Right lung (tissue), 5 donors: ENCODE measurements around the gene AK9. TPM values are rescaled to one million over a fixed set of nuclear protein-coding genes. Genes with fewer than 3 reads are reported as not detected.
A peak's percentile ranks its signal among the peaks of the same experiment; 100 is the strongest.

Experiments used
- DNase-seq, 2 donors: peaks; one replicate each; pipeline ENCODE4 v3.0.0-alpha.2; 2013
- polyA plus RNA-seq, 5 donors: library from polyadenylated mRNA; unstranded; fragments of 120-200 nt; gene quantifications; one replicate each; pipeline versions ENCODE4 v1.2.1 to v1.2.3, GENCODE V29; 2013; ENCODE audit warnings: inconsistent platforms in 1 of 5, low replicate concordance in 1 of 5; ENCODE audit not compliant: insufficient read length in 5 of 5, insufficient read depth in 1 of 5

AK9 gene
- polyA plus RNA-seq, 5 donors = 11.5 to 18.0 (median 16.1) TPM

DNA sequence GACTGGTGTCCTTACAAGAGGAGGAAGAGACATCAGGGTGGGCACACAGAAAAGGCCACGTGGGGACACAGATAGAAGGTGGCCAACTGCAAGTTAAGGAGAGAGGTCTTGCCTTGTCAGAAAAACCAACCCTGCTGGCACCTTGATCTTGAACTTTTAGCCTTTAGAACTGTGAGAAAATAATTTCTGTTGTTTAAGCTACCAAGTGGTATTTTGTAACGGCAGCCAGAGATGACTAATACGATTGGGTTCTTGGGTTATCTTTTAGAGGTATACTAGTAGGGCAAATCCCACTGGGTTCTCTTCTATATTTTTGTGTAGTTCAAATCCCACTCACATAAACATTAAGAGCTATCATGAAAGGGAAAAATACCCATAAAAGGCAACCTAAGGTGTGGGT lies 176.1 kb downstream of the AK9 start:
- no peak for DNase-seq

DNA sequence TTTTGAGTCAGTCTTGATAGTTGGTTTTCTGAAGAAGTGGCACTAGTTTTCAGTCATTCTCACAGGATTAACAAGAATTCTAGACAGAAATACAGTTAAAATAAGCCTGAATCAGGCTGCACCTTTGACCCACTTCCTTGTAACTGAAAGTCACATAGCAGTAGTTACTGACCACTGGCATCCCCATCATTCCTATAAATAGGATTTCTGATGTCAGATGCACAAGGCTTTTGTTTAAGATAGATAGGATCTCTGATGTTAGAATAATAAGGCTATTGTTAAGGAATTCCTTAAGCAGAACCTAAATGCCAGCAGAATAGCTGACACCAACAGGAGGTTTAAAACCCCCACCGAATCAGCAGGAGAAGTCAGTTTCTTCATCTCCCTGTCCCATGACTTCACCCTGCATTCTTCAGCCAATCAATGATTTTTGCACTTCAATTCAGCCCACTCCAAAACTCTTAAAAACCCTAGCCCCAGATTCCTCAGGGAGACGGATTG lies 177.4 kb downstream of the AK9 start:
- DNase-seq = no peak

DNA sequence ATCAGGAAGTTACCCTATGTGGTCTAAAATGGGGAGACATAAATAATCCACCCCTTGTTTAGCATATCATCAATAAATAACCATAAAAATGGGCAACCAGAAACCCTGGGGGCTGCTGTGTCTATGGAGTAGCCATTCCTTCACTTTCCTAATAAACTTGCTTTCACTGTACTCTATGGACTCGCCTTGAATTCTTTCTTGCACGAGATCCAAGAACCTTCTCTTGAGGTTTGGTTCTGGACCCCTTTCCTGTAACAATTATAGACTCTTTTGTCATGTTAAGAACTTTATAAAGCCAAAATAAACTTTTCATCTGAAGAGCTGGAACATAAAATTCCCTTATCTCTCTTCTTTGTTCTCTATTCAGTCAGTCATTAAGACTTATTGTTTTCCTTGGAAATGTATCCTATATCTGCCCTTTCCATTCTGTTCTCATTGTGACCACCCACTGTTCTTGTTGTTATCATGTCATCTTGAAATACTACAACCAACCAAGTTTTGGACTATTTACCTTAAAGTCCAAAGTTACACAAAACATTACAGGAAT lies 178.7 kb downstream of the AK9 start:
- no peak for DNase-seq

DNA sequence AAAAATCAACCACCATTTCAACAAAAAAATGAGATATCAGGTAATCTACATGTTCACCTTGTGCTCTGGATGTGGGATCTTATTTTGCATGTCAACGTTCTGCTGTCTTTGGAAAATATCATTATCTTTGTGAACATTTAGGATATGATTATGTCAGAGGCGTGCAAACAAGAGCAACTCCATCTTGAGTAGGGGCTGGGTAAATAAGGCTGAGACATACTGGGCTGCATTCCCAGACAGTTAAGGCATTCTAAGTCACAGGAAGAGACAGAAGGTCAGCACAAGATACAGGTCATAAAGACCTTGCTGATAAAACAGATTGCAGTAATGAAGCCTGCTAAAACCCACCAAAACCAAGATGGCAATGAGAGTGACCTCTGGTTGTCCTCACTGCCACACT lies 179.2 kb downstream of the AK9 start:
- DNase-seq = no peak

DNA sequence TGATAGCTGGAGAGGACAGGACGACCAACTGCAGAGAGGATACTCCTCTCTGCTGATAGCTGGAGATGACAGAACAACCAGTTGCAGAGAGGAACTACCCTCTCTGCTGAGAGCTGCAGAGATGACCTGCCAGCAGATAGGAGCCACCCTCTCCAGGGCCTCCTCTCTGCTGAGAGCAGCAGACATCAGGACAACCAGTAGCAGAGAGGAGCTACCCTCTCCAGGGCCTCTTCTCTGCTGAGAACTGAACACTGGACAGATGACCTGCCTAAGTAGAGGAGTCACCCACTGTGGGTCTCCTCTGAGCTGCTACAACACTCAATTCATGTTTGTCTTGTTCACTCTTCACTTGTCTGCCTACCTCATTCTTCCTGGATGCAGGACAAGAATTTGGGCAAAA lies 180.6 kb downstream of the AK9 start:
- no peak for DNase-seq

DNA sequence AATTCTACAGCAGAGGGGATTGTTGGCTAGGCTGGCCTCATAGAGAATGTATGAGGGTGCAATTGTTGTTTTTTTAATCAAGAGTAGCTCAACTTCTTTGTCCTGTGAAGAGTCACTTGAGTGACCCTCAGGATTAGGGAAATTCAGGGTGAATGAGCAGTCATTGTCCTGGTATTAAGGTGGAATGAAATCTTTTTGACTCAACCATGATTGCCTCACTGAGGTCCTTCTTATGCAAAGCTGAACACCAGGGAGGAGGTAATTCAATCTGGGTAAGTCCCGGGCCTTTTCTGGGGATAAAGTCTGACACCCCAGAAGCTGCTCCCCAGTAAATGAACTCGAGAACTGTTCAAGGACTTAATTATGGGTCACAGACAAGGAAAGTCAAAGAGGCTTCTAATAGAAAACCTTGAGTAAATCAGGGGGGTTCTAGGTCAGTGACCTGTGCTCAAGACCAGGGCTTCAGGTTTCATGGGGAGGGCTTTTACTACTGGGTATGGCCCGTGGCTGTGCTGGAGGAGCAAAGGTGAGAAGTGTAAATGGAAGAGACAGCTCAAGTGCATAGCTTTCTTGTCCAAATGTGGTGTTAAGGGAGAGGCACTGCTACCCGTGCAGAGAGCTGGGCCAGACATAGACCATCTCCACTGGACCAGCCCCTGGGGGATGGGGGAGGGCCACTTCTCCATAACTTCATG lies 182.7 kb downstream of the AK9 start:
- no peak for DNase-seq

DNA sequence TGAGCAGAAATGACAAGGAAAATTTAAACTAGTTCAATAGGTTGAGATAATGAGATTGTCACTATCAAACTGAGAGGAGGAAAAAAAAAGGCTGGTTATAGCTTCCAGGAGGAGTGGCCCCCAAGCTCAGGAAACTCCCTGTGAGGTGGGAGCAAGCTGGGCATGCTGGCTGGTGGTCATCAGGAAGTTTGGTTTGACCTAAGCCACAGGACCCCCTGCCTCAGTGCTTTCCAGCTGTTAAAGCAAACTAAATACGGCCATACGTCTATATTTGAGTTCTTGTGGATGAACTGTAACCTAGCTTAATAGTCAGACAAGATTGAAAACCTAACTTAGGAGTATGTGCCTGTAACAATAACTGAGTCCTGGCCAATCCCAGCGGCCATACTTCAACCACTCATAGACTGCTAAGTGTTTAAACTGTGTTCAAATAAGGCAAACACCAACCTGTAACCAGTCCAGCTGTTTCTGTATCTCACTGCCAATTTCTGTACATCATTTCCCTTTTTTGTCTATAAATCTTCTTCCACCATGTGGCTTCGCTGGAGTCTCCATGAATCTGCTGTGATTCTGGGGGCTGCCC lies 183.4 kb downstream of the AK9 start:
- no peak for DNase-seq

DNA sequence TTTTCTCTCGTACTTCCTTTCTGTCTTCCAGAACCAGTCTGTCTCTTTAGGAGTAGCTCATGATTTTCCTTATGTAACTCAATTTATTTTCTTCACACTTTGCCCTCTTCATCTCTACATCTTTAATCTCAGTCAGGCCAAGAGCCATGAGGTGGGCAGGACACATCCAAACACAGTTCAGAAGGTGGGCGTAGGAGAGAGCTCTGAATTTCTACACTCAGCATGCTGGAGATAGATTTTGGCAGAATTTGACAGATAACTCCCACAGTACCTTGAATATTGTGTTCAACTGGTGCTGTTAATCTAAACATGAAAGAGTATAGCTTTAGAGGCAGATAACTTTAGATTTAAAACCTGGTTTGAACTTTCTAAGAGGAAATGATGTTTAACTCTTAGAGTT lies 184.2 kb downstream of the AK9 start:
- no peak for DNase-seq

DNA sequence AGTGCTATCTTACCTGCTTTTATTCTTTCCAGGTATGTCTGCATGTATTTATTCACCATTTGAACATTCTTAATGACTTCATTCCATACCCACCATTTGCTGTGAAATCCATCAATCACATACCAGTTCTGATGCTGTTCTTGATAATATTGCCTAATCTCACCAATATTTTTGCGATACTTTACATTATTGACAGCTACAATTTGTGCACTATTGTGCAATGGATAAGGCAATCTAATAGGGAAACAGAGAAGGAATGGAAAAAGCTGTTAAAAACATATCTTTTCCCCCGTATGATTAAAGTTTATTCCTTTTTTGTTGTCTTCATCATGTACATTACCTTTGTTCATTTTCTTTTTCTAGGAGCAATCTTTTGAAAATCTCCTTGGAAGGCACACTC lies 184.7 kb downstream of the AK9 start:
- DNase-seq = no peak

DNA sequence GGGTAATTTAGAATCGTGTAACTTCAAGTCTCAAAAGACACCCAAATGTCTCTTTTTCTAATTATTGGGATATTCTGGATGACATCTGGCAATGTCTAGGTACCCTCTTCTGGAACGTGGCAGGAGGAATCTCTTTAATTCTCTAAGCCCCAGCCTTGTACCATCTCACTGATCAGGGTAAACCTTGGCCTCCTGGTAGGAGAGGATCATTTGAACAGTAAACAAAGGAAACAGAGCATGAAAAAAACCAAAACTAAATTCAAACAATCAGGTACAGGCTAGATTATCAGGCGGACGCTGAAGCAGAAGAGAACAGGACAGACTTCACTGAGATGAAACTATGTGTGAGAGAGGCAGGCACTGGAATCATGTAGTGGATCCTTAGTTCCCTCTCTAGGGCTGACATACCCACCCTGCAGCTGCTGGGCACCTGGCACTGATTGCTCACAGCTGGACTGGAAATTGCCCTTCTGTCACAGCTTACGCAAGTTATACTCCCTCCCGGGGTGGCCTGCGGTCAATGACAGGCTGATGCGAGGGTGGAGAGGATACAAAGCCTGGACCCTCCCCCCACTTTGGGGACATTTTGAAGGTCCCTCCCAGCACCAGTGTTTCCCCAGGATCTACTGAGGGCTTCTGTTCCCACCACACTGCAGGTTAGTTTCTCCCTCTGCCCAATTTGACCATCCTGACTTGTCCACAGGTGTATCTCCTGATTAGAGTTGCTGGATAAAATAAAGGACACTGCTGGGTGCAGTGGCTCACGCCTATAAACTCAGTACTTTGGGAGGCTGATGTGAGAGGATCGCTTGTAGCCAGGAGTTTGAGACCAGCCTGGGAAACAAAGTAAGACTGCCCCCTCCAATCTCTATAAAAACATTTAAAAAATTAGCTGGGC lies 187.4 kb downstream of the AK9 start:
- DNase-seq = no peak

DNA sequence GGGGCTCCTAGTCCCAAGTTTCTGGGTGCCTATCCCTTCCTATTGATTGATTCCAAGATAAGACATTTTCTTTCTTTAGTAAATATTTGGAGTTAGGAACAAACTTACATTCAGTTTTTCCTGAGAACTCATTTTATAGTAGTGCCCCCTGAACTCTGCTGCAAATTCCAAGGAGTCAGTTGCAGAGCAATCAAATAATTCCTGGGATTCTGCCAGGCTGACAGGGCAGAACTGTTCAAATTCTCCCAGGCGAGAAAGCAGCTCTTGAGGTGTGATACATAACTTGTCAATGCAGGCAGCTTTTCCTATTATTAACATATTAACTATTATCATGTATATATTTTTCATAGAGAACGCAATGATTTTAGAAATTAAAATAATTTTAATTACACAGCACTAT lies 192.1 kb downstream of the AK9 start:
- DNase-seq = no peak

DNA sequence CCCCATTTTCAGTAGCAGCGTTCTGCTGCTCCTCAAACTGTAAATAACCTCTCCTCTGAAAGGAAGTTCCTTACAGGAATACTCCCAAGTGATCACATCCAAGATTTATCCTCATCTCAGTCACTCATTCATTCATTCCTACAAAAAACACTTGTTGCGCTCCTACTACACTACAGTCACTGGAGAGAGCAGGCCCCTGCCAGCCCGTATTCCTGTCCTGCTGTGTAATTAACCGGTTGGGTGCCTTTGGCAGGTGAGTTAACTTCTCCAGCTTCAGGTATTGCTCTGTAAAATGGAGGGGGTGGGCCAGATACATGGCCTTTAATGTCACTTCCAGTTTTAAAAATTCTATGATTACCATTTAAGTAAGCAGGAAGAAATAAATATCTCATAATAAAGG lies 192.9 kb downstream of the AK9 start:
- no peak for DNase-seq

DNA sequence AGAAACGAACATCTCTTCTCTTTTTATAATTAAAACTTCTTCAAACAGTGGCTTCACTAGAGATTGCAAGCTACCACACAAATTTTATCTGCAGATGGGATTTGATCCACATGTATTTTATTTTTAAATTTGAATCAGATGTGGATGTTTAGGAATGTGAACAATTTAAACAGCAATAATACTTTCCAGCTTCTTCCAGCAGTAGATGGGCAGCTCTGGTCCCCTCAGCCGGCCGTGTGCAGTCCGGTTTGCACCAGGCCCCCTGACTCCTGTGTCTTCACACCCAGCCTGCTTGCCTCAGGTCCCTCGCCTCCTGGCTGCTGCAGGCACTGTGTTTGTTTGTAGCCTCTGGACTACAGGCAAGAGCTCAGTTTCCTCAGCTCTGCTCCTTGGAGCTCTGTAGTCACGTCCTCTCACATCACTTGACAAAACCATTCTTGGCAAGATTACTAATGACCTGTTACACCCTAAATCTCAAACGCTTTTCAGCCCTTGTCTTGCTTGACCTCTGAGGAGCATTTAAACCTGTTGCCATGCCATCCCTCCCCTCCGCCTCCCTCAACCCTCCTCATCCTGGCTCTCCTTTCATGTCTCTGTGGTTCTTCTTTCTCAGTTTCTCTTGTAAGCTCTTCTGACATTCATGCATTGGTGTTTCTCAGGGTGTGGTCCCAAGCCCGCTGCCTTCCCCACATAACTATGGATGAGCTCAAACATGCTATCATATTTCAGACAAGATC lies 194.8 kb downstream of the AK9 start:
- no peak for DNase-seq

DNA sequence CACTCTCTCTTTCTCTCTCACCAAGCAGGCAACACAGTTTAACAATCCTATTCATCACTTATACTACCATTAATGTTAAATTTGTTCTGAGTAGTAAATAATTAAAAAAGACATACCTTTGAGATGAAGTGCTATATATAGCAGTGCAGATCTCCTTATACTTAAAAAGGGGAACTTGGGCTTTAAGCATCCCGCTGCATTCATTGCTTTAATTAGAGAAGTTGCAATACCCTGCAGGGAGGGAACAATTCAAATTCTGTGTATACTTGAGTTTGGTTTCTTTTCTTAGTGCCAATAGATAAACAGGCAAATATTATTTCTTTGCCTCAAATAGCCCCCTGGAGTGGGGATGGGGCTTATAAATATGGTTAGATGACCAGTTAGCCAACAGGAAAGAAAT lies 197.1 kb downstream of the AK9 start:
- DNase-seq = no peak

DNA sequence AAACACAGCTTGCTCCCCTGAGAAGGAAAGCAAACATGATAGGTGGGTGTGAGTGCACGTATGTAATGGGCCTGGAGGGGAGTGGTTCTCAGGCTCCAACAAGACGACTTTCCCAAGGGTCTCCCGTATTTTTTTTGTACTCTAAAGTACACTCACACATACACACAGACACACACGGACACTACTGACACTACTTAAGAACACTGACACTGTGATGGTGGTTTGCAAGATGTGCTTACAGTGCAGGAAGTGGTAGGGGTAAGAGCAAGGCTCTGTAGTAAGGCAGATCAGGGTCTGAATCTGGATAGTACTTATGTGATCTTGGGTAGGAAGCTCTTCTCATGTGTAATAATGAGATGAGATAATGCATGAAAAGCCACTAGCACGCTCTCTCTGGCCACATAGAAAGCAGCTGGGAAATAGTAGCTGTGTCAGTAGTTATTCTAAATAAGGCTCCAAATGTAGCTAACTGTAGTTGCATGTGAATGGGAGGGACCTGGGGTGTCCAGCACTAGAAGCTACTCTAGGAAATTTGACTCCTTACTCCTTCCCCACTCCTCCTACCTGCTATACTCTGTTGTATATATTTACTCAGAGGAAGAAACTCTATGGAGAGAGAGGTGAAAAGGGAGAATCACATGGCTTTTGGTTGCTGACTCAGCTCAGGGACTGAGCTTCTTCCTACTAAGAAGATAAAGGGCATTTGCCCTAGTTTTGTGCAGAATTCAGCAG lies 199.6 kb downstream of the AK9 start:
- no peak for DNase-seq

DNA sequence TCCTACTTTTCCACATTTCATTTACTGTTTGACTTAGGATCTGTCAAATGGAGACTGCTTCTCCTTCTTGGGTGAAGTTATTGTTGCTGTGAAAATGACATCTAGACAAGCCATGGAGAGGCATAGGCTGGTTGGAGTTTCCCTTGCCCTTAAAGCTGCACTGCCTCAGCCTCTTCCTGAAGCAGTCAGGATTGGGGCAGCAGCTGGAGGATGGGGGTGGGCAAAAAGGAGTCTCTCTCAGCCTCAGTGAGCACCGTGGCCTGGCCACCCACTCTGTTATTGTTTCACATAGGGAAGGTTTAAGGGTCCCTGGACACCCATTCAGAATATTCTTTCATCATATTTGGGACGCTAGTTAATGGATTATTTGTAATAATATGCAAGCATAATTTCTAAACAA lies 200.3 kb downstream of the AK9 start:
- DNase-seq = no peak

DNA sequence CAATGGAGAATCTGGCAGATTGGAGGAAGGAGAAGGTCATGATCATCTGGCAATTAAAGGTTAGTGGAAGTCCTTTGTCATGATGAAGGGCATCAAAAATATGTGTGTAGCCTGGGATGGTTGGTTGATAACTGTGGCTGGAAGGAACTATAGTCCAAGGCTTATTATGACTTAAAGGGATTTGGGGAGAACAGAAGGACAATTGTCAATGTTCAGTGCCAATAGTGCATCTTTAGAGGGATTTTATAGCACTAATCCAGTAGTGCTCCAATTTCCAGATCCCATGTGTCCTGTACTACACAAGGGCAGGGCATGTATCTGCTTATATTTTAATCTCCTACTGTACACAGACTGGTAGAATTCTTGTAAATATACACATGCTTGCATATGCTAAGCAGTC lies 203.0 kb downstream of the AK9 start:
- no peak for DNase-seq

DNA sequence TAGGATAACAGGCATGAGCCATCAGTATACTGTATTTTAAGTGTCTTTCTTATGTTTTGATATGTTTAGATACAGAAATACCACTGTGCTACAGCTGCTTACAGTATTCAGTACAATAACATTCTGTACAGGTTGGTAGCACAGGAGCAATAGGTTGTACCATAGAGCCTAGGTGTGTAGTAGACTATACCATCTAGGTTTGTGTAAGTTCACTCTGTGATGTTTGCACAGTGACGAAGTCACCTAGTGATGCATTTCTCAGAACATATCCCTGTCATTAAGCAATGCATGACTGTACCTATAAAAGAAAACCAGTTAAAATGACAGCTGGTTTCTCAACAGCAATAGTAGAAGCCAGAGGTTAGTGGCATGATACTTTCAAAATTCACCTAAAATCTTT lies 204.9 kb downstream of the AK9 start:
- no peak for DNase-seq

DNA sequence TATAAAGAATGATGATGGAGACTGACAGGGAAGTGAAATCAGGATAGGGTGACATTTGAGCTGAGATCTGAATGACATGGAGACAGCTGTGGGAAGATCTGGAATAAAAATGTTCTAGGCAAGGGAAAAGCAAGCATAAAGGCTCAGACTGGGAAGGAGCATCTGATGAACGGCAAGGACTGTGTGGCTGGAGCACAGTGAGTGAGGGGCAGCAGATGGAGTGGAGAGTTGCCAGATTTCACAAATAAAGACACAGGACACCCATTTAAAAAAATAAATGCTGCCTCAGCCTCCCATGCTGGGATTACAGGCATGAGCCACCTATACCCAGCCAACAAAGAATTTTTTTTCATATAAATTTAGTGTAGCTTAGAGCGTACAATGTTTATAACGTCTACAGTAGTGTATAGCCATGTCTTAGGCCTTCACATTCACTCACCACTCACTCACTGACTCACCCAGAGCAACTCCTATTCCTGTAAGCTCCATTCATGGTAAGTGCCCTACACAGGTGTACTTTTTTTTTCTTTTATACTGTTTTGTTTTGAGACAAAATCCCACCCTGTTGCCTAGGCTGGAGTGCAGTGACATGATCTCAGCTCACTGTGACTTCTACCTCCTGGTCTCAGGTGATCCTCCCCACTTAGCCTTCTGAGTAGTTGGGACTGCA lies 205.6 kb downstream of the AK9 start:
- no peak for DNase-seq

DNA sequence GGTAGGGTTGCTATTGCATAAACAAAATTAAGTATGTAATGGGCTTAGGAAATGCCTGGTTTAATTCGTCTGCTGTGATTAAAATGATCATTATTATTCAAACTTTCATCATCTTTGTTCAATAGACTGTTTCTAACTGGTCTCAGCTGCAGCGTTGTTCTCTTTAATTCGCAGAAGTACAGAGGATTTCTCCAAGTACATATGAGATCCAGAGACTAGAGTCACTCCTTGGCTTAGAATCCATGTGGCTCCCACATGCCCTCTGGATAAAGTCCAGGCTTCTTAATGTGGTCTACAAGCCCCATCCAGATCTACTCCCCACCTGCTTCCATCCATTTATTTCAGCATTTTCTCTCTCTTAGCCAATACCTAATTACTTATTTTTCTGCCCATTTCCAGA lies 206.9 kb downstream of the AK9 start:
- peak; percentile 64 to 77 for DNase-seq

DNA sequence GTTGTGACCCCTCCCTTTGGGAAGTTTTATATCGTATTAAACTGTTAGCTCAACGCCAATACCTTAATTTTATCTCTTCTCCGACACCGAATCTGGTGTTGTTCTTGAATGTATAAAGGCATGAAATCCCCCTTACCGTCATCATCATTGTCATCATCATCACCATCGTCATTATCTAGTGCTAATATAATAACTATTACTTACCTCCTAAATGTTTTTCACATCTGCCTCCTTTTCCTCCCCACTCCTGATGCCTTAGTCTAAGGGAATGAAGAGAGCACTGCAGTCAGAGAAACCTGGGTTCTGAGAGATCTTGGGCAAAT lies 207.3 kb downstream of the AK9 start:
- peak; percentile 59 to 60 for DNase-seq
